SK-N-SH (cell line): ENCODE data around the gene CAMK1.

Experiments used
- CHD2 ChIP-seq: fragments of 150-350 bp; IDR thresholded peaks from 2 replicates; pipeline ENCODE4 v1.6.1; 2018; ENCODE audit warnings: low read length; ENCODE audit not compliant: partially characterized antibody
- NFIC ChIP-seq: IDR thresholded peaks from 2 replicates; pipeline ENCODE4 v1.4.0; 2012; ENCODE audit warnings: borderline replicate concordance
- POLR2AphosphoS5 ChIP-seq: IDR thresholded peaks from 2 replicates; pipeline ENCODE4 v1.6.1; 2012; ENCODE audit warnings: low read depth, low read length
- YY1 ChIP-seq: IDR thresholded peaks from 2 replicates; pipeline ENCODE4 v1.4.0; 2012; ENCODE audit warnings: low read depth, mild to moderate bottlenecking
- TF ChIP-seq, protein P1 (sequence below): fragments of 200-600 bp; sonication (generic); IDR thresholded peaks from 2 replicates; pipeline ENCODE4 v1.6.1; 2017; ENCODE audit warnings: antibody characterized with exemption, mild to moderate bottlenecking, moderate library complexity
- TF ChIP-seq, protein P2 (sequence below): fragments of 150-350 bp; IDR thresholded peaks from 2 replicates; pipeline ENCODE4 v1.6.1; 2017; ENCODE audit warnings: antibody characterized with exemption, low read length, low read depth, borderline replicate concordance

- TF ChIP-seq POLR2AphosphoS5 (no peak), YY1 (no peak), NFIC (no peak), CHD2 (no peak)
- TF ChIP-seq, protein P1, sequence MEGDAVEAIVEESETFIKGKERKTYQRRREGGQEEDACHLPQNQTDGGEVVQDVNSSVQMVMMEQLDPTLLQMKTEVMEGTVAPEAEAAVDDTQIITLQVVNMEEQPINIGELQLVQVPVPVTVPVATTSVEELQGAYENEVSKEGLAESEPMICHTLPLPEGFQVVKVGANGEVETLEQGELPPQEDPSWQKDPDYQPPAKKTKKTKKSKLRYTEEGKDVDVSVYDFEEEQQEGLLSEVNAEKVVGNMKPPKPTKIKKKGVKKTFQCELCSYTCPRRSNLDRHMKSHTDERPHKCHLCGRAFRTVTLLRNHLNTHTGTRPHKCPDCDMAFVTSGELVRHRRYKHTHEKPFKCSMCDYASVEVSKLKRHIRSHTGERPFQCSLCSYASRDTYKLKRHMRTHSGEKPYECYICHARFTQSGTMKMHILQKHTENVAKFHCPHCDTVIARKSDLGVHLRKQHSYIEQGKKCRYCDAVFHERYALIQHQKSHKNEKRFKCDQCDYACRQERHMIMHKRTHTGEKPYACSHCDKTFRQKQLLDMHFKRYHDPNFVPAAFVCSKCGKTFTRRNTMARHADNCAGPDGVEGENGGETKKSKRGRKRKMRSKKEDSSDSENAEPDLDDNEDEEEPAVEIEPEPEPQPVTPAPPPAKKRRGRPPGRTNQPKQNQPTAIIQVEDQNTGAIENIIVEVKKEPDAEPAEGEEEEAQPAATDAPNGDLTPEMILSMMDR, result no peak
- TF ChIP-seq, protein P2, sequence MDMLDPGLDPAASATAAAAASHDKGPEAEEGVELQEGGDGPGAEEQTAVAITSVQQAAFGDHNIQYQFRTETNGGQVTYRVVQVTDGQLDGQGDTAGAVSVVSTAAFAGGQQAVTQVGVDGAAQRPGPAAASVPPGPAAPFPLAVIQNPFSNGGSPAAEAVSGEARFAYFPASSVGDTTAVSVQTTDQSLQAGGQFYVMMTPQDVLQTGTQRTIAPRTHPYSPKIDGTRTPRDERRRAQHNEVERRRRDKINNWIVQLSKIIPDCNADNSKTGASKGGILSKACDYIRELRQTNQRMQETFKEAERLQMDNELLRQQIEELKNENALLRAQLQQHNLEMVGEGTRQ, result no peak
Measured at GRCh38 chr3:9739181-9739580, 30.6 kb downstream of the CAMK1 start.
